ENCODE data around the gene ZRANB1.

- no peak for TF ChIP-seq CTCF (IDR thresholded peaks at IDR 0.05)
- TF ChIP-seq ZFX (IDR thresholded peaks at IDR 0.05; ENCODE audit: borderline replicate concordance) = no peak
Observed at GRCh38 chr10:125033146-125033924, 91.4 kb downstream of the ZRANB1 start.

Data from 22Rv1 (cell line).